ENCODE measurements around the gene MS4A14. TPM values are rescaled to one million over a fixed set of nuclear protein-coding genes. Genes with fewer than 3 reads are reported as not detected.

Gene MS4A14, protein sequence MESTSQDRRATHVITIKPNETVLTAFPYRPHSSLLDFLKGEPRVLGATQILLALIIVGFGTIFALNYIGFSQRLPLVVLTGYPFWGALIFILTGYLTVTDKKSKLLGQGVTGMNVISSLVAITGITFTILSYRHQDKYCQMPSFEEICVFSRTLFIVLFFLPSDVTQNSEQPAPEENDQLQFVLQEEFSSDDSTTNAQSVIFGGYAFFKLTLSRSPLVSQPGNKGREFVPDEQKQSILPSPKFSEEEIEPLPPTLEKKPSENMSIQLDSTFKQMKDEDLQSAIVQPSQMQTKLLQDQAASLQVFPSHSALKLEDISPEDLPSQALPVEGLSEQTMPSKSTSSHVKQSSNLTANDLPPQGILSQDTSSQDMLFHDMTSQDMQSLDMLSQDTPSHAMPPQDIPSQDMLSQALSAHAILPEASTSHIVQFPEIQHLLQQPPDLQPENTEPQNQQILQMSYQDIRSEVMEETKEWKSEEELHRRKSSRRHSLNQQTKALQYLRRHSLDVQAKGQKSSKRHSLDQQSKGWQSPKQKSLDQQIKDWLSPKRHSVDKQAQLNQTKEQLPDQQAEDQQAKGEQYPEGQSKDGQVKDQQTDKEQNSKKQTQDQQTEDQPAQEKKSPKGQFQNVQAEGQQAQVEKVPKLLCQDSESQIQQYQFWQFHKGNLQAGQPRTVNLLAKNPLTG
- not detected for total RNA-seq
- polyA plus RNA-seq = not detected

DNA sequence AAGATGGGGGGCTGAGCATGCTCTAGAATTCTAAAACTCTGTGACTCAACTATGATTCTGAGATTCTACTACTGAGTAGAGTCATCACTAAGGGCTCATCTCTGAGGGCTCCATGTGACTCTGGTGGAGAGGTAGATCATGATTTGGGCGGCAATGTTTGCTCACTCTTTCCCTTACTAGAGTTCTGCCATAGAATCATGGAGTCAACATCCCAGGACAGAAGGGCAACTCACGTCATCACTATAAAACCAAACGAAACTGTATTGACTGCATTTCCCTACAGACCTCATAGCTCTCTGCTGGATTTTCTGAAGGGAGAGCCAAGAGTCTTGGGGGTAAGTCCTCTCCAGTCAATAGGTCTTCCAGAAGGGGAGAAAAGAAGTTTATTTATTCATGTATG lies at the start of gene MS4A14:
MS4A14 (plus strand) TSS at position 78 of the 400 bp plus-strand sequence; CDS start at position 198, 120 bp downstream.
- Histone ChIP-seq H3K27ac (ENCODE audit: low read depth, low read length) (no peak within 1 kb of the TSS), H3K9me3 (ENCODE audit: control insufficient read depth in 1 of 2, low read length in 2 of 2) (no peaks in the 10 kb centered on the region), H3K36me3 (ENCODE audit: insufficient read depth, low read length) (no peaks in the 10 kb centered on the region), H3K4me1 (ENCODE audit: insufficient read depth, low read length) (no peaks in the 10 kb centered on the region), H3K27me3 (ENCODE audit: insufficient read depth, low read length) (no peaks in the 10 kb centered on the region), H3K4me3 (ENCODE audit: low read length in 2 of 2) (no peak within 1 kb of the TSS)
- peaks cover 5 to 6% of the 10 kb centered on the region in 2 donors for H3K27me3 Mint-ChIP-seq
- ChIA-PET POLR2A (ENCODE audit: partially characterized antibody) (no interaction called here), CTCF (ENCODE audit: partially characterized antibody) (no interaction called here)
- no peak within 1 kb of the TSS for H3K27ac Mint-ChIP-seq
- no peak within 1 kb of the TSS for H3K4me3 Mint-ChIP-seq
- H3K36me3 Mint-ChIP-seq = no peaks in the 10 kb centered on the region
- H3K9me3 Mint-ChIP-seq = no peaks in the 10 kb centered on the region
- intact Hi-C loops (cut with micrococcal nuclease) = no loop called here
- DNase-seq = no peak
- H3K4me1 Mint-ChIP-seq = no peaks in the 10 kb centered on the region

GRCh38 chr11:60347084-60347797 lies 49.0 kb upstream of the MS4A14 start:
- H3K36me3 Mint-ChIP-seq = no peaks in the 10 kb centered on the region
- CTCF ChIA-PET (ENCODE audit: partially characterized antibody) = interaction anchor here (0.9 kb wide), 1 partner anchor 16 kb away, joined by 3 read pairs; no protein-coding TSS in a partner anchor
- POLR2A ChIA-PET (ENCODE audit: partially characterized antibody) = no interaction called here

DNA sequence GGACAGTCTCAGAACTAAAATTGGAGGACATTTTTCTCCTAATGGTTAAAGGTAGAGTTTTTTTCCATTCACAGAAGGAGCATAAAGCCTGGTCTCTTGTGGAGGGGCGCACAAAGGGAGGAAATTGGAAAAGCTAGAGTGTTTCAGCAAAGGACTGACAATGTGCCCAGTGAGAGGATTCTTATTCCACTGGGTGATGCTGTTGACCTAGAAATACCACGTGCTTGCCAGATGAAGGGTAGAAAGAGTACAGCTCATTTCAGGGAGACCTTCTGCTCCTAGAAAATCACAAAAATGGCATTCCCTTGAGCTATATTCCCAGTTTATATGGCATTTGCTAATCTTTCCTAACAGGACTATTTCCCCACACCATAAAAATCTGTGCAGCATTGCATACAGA lies 48.1 kb upstream of the MS4A14 start:
- no peaks in the 10 kb centered on the region for H3K36me3 Mint-ChIP-seq
- H3K36me3 ChIP-seq (ENCODE audit: insufficient read depth, low read length) = no peaks in the 10 kb centered on the region
- no peak overlapping the region for H3K4me3 Mint-ChIP-seq
- no peaks in the 10 kb centered on the region for H3K9me3 Mint-ChIP-seq
- POLR2A ChIA-PET (ENCODE audit: partially characterized antibody) = no interaction called here
- H3K27ac ChIP-seq (ENCODE audit: low read depth, low read length) = no peak overlapping the region
- no peak overlapping the region for H3K27ac Mint-ChIP-seq
- intact Hi-C loops (cut with micrococcal nuclease) = no loop called here
- no peaks in the 10 kb centered on the region for H3K4me1 Mint-ChIP-seq
- CTCF ChIA-PET (ENCODE audit: partially characterized antibody) = no interaction called here
- DNase-seq = no peak
- H3K4me3 ChIP-seq (ENCODE audit: low read length in 2 of 2) = no peak overlapping the region
- no peaks in the 10 kb centered on the region for H3K27me3 ChIP-seq (ENCODE audit: insufficient read depth, low read length)
- H3K9me3 ChIP-seq (ENCODE audit: control insufficient read depth in 1 of 2, low read length in 2 of 2) = no peaks in the 10 kb centered on the region
- H3K27me3 Mint-ChIP-seq = peaks cover 14 to 20% of the 10 kb centered on the region in 2 donors
- H3K4me1 ChIP-seq (ENCODE audit: insufficient read depth, low read length) = no peaks in the 10 kb centered on the region

More at GRCh38 chr11:60347084-60347797, 49.0 kb upstream of the MS4A14 start:
- DNase-seq = no peak
- H3K27ac Mint-ChIP-seq = no peak overlapping the region
- H3K4me1 Mint-ChIP-seq = no peaks in the 10 kb centered on the region
- Histone ChIP-seq H3K4me3 (ENCODE audit: low read length in 2 of 2) (no peak overlapping the region), H3K27me3 (ENCODE audit: insufficient read depth, low read length) (no peaks in the 10 kb centered on the region), H3K9me3 (ENCODE audit: control insufficient read depth in 1 of 2, low read length in 2 of 2) (no peaks in the 10 kb centered on the region), H3K27ac (ENCODE audit: low read depth, low read length) (no peak overlapping the region), H3K4me1 (ENCODE audit: insufficient read depth, low read length) (no peaks in the 10 kb centered on the region), H3K36me3 (ENCODE audit: insufficient read depth, low read length) (no peaks in the 10 kb centered on the region)
- peaks cover 14 to 21% of the 10 kb centered on the region in 2 donors for H3K27me3 Mint-ChIP-seq
- intact Hi-C loops (cut with micrococcal nuclease) = no loop called here
- no peaks in the 10 kb centered on the region for H3K9me3 Mint-ChIP-seq
- H3K4me3 Mint-ChIP-seq = no peak overlapping the region

- Mint-ChIP-seq H3K4me3 (no peak overlapping the region), H3K36me3 (no peaks in the 10 kb centered on the region), H3K27me3 (peaks cover 14 to 21% of the 10 kb centered on the region in 2 donors), H3K27ac (no peak overlapping the region), H3K4me1 (no peaks in the 10 kb centered on the region), H3K9me3 (peaks cover 0 to 4% (median 0%) of the 10 kb centered on the region in 8 donors)
- no peaks in the 10 kb centered on the region for H3K27me3 ChIP-seq (ENCODE audit: insufficient read depth, low read length)
- intact Hi-C loops (cut with micrococcal nuclease) = no loop called here
- H3K4me1 ChIP-seq (ENCODE audit: insufficient read depth, low read length) = no peaks in the 10 kb centered on the region
- CTCF ChIA-PET (ENCODE audit: partially characterized antibody) = interaction anchor here (0.8 to 1.1 kb wide), 3 partner anchors 13 to 19 kb away, joined by 3 to 4 read pairs (median 3); no protein-coding TSS in a partner anchor
- H3K36me3 ChIP-seq (ENCODE audit: insufficient read depth, low read length) = no peaks in the 10 kb centered on the region
- POLR2A ChIA-PET (ENCODE audit: partially characterized antibody) = no interaction called here
- no peak overlapping the region for H3K27ac ChIP-seq (ENCODE audit: low read depth, low read length)
- no peak overlapping the region for H3K4me3 ChIP-seq (ENCODE audit: low read length in 2 of 2)
- no peaks in the 10 kb centered on the region for H3K9me3 ChIP-seq (ENCODE audit: control insufficient read depth in 1 of 2, low read length in 2 of 2)
- no peak for DNase-seq
These were observed 46.3 kb upstream of the MS4A14 start for GRCh38 chr11:60349990-60350389.

DNA sequence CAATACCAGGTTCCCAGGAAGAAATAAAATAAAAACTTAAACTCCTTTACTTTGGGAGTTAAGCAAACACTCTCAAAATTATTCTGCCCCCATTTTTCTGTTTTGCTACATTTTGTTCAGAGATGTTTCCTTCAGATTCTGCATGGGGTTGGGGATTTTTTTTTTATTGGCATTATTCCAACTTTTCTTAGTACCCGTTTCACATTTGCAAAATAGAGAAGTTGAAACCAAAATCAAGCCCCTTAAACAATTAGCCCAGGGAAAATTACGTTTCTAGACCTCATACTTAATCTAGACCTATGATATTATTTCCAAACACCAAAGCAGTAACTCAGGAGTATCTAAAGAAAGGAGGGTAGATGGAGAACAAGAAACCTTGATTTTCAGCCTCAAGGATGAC lies 38.5 kb upstream of the MS4A14 start:
- ChIA-PET POLR2A (ENCODE audit: partially characterized antibody) (no interaction called here), CTCF (ENCODE audit: partially characterized antibody) (interaction anchor here (0.7 kb wide), 1 partner anchor 13 kb away, joined by 3 read pairs; no protein-coding TSS in a partner anchor)
- intact Hi-C loops (cut with micrococcal nuclease) = no loop called here
- Histone ChIP-seq H3K4me1 (ENCODE audit: insufficient read depth, low read length) (no peaks in the 10 kb centered on the region), H3K27me3 (ENCODE audit: insufficient read depth, low read length) (no peaks in the 10 kb centered on the region), H3K9me3 (ENCODE audit: control insufficient read depth in 1 of 2, low read length in 2 of 2) (no peaks in the 10 kb centered on the region), H3K27ac (ENCODE audit: low read depth, low read length) (no peak overlapping the region), H3K4me3 (ENCODE audit: low read length in 2 of 2) (no peak overlapping the region), H3K36me3 (ENCODE audit: insufficient read depth, low read length) (no peaks in the 10 kb centered on the region)
- no peak overlapping the region for H3K4me3 Mint-ChIP-seq
- no peak for DNase-seq
- no peaks in the 10 kb centered on the region for H3K36me3 Mint-ChIP-seq
- no peaks in the 10 kb centered on the region for H3K4me1 Mint-ChIP-seq
- H3K27me3 Mint-ChIP-seq = peaks cover 5 to 7% of the 10 kb centered on the region in 2 donors
- peaks cover 0 to 4% (median 0%) of the 10 kb centered on the region in 8 donors for H3K9me3 Mint-ChIP-seq
- H3K27ac Mint-ChIP-seq = no peak overlapping the region

DNA sequence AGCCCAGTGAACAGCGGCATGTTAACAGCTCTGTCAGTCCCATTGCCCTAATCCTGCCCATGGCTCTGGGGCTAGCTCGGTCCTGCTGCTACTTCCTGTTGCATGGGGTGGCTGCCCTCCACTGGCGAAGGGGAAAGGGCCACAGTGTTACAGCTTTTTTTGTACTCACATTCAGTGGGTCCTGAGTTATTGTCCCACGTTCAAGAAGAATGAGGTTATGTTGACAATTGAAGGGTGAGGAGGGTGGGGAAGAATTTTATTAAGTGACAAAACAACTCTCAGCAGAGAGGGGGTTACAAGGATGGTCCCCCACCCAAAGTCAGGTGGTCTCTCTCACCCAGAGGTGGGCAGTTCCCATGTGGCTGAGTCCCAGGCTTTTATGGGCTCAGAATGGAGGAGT lies 35.6 kb upstream of the MS4A14 start:
- Mint-ChIP-seq H3K4me3 (no peak overlapping the region), H3K9me3 (no peaks in the 10 kb centered on the region), H3K27ac (no peak overlapping the region), H3K4me1 (no peaks in the 10 kb centered on the region), H3K36me3 (no peaks in the 10 kb centered on the region), H3K27me3 (peaks cover 9 to 19% of the 10 kb centered on the region in 2 donors)
- CTCF ChIA-PET (ENCODE audit: partially characterized antibody) = interaction anchor here (1.0 to 1.3 kb wide), 3 partner anchors 10 to 257 kb away, joined by 3 to 5 read pairs (median 4); no protein-coding TSS in a partner anchor
- Histone ChIP-seq H3K36me3 (ENCODE audit: insufficient read depth, low read length) (no peaks in the 10 kb centered on the region), H3K27me3 (ENCODE audit: insufficient read depth, low read length) (no peaks in the 10 kb centered on the region), H3K4me3 (ENCODE audit: low read length in 2 of 2) (no peak overlapping the region), H3K27ac (ENCODE audit: low read depth, low read length) (no peak overlapping the region), H3K9me3 (ENCODE audit: control insufficient read depth in 1 of 2, low read length in 2 of 2) (no peaks in the 10 kb centered on the region), H3K4me1 (ENCODE audit: insufficient read depth, low read length) (no peaks in the 10 kb centered on the region)
- DNase-seq = no peak
- POLR2A ChIA-PET (ENCODE audit: partially characterized antibody) = no interaction called here
- intact Hi-C loops (cut with micrococcal nuclease) = no loop called here

GRCh38 chr11:60362241-60362640 lies 34.0 kb upstream of the MS4A14 start:
- no peak for DNase-seq
- ChIA-PET POLR2A (ENCODE audit: partially characterized antibody) (no interaction called here), CTCF (ENCODE audit: partially characterized antibody) (interaction anchor here (1.3 to 4.7 kb wide), 6 partner anchors 9 to 257 kb away, joined by 3 to 39 read pairs (median 5); no protein-coding TSS in a partner anchor)
- intact Hi-C loops (cut with micrococcal nuclease) = no loop called here
- Mint-ChIP-seq H3K4me3 (no peak overlapping the region), H3K27ac (no peak overlapping the region), H3K27me3 (peaks cover 9 to 16% of the 10 kb centered on the region in 2 donors), H3K4me1 (no peaks in the 10 kb centered on the region), H3K36me3 (no peaks in the 10 kb centered on the region), H3K9me3 (no peaks in the 10 kb centered on the region)
- H3K36me3 ChIP-seq (ENCODE audit: insufficient read depth, low read length) = no peaks in the 10 kb centered on the region
- no peak overlapping the region for H3K27ac ChIP-seq (ENCODE audit: low read depth, low read length)
- no peak overlapping the region for H3K4me3 ChIP-seq (ENCODE audit: low read length in 2 of 2)
- H3K9me3 ChIP-seq (ENCODE audit: control insufficient read depth in 1 of 2, low read length in 2 of 2) = no peaks in the 10 kb centered on the region
- no peaks in the 10 kb centered on the region for H3K27me3 ChIP-seq (ENCODE audit: insufficient read depth, low read length)
- H3K4me1 ChIP-seq (ENCODE audit: insufficient read depth, low read length) = no peaks in the 10 kb centered on the region
